Adrenal gland (tissue), 5 donors: ENCODE measurements around the gene MAGI2.

ENCODE experiments used
- POLR2A ChIP-seq, 2 donors: fragments of 450-650 bp; IDR thresholded peaks; one replicate each; pipeline ENCODE4 v1.6.1; 2017; ENCODE audit warnings: antibody characterized with exemption in 2 of 2, mild to moderate bottlenecking in 2 of 2, moderate library complexity in 1 of 2
- TF ChIP-seq, protein P1 (sequence below), 6 experiments: fragments of 450-650 bp in 4 of 6; fragments of 200-600 bp in 2 of 6; sonication (generic) in 1 of 6; IDR thresholded peaks; 1 replicate in 5 of 6; 2 replicates in 1 of 6; pipeline versions ENCODE4 v1.5.1 to v1.8.0; 2016 to 2021; ENCODE audit warnings: antibody characterized with exemption in 6 of 6, mild to moderate bottlenecking in 2 of 6, moderate library complexity in 1 of 6
- donor health status: DM: no; HTN: no; CAD: no.

DNA sequence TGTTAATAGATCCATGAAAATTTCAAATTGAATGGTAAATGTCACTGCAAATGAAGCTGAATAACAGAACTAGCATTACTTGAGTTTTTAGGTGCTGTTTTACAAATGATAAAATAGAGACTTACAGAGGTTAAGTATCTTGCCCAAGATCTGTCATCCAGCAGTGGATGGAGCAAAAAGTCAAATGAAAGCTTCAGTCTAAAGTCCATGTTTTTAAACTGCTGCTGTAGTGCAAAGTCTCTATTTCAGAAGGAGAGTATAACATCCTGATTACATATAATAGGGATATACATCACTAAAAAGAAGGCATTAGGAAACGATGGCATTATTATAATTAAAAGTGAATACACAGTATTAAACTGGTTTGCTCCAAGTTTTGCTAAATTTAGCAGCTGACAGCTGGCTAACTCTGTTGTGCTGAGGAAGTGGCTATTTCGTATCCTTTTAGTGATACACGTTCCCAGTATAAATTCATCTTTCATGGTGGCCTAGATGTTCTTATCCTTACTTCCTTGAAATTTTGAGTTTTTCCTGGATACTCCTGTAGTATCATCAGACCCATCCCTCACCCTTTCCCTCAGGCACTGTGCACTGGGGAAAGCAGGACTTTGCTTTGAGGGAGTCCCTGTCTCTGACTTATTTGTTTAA lies 603.2 kb downstream of the MAGI2 start:
- TF ChIP-seq, protein P1, sequence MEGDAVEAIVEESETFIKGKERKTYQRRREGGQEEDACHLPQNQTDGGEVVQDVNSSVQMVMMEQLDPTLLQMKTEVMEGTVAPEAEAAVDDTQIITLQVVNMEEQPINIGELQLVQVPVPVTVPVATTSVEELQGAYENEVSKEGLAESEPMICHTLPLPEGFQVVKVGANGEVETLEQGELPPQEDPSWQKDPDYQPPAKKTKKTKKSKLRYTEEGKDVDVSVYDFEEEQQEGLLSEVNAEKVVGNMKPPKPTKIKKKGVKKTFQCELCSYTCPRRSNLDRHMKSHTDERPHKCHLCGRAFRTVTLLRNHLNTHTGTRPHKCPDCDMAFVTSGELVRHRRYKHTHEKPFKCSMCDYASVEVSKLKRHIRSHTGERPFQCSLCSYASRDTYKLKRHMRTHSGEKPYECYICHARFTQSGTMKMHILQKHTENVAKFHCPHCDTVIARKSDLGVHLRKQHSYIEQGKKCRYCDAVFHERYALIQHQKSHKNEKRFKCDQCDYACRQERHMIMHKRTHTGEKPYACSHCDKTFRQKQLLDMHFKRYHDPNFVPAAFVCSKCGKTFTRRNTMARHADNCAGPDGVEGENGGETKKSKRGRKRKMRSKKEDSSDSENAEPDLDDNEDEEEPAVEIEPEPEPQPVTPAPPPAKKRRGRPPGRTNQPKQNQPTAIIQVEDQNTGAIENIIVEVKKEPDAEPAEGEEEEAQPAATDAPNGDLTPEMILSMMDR (IDR thresholded peaks at IDR 0.05) = no peak
- TF ChIP-seq POLR2A (IDR thresholded peaks at IDR 0.05) = no peak
